SK-N-SH treated with all-trans-retinoic acid at 6 μM for 48 hours (cell line): Measurements from ENCODE around the gene MRPS18B.

ENCODE experiments used
- ARNTL ChIP-seq: fragments of 450-650 bp; formaldehyde crosslinking; IDR thresholded peaks from 2 replicates; pipeline ENCODE4 v1.5.0; 2020; ENCODE audit warnings: low read depth, mild to moderate bottlenecking, moderate library complexity, borderline replicate concordance
- BACH2 ChIP-seq: fragments of 250-450 bp; sonication (Bioruptor Pico); IDR thresholded peaks from 2 replicates; pipeline ENCODE4 v1.9.0; 2021; ENCODE audit warnings: mild to moderate bottlenecking, borderline replicate concordance
- CSDC2 ChIP-seq: fragments of 250-450 bp; sonication (Bioruptor Pico); IDR thresholded peaks from 2 replicates; pipeline ENCODE4 v1.5.0; 2020; ENCODE audit warnings: mild to moderate bottlenecking, moderate library complexity
- ESRRG ChIP-seq: fragments of 250-450 bp; sonication (Bioruptor Pico); IDR thresholded peaks from 2 replicates; pipeline ENCODE4 v1.6.1; 2021; ENCODE audit warnings: mild to moderate bottlenecking
- GLIS3 ChIP-seq: fragments of 250-450 bp; sonication (Bioruptor Pico); IDR thresholded peaks from 2 replicates; pipeline ENCODE4 v1.5.0; 2020; ENCODE audit warnings: mild to moderate bottlenecking, moderate library complexity
- RARB ChIP-seq: fragments of 250-450 bp; sonication (Bioruptor Pico); IDR thresholded peaks from 2 replicates; pipeline ENCODE4 v1.8.0; 2021; ENCODE audit warnings: mild to moderate bottlenecking, moderate library complexity
- SNAI2 ChIP-seq: fragments of 250-450 bp; sonication (Bioruptor Pico); IDR thresholded peaks from 2 replicates; pipeline ENCODE4 v1.5.0; 2020; ENCODE audit warnings: mild to moderate bottlenecking, moderate library complexity
- ZFP3 ChIP-seq: fragments of 250-450 bp; sonication (Bioruptor Pico); IDR thresholded peaks from 2 replicates; pipeline ENCODE4 v1.5.0; 2020; ENCODE audit warnings: mild to moderate bottlenecking, moderate library complexity
- ZFP30 ChIP-seq: fragments of 450-650 bp; formaldehyde crosslinking; IDR thresholded peaks from 2 replicates; pipeline ENCODE4 v1.5.0; 2022; ENCODE audit warnings: mild to moderate bottlenecking, moderate library complexity
- ZNF70 ChIP-seq: fragments of 450-650 bp; formaldehyde crosslinking; IDR thresholded peaks from 2 replicates; pipeline ENCODE4 v1.5.0; 2020; ENCODE audit warnings: mild to moderate bottlenecking, moderate library complexity
- ZNF8 ChIP-seq: fragments of 450-650 bp; formaldehyde crosslinking; IDR thresholded peaks from 2 replicates; pipeline ENCODE4 v1.5.0; 2020; ENCODE audit warnings: mild to moderate bottlenecking, moderate library complexity
- TF ChIP-seq, protein P1 (sequence below): fragments of 250-450 bp; sonication (Bioruptor Pico); IDR thresholded peaks from 2 replicates; pipeline ENCODE4 v1.8.0; 2020; ENCODE audit warnings: mild to moderate bottlenecking, moderate library complexity, borderline replicate concordance
- TF ChIP-seq, protein P2 (sequence below): fragments of 250-450 bp; sonication (Bioruptor Pico); IDR thresholded peaks from 2 replicates; pipeline ENCODE4 v1.8.0; 2021; ENCODE audit warnings: low read depth, mild to moderate bottlenecking, moderate library complexity, borderline replicate concordance
- TF ChIP-seq, protein P3 (sequence below): fragments of 250-450 bp; sonication (Bioruptor Pico); IDR thresholded peaks from 2 replicates; pipeline ENCODE4 v1.5.1; 2020; ENCODE audit warnings: low read depth, mild to moderate bottlenecking, moderate library complexity

DNA sequence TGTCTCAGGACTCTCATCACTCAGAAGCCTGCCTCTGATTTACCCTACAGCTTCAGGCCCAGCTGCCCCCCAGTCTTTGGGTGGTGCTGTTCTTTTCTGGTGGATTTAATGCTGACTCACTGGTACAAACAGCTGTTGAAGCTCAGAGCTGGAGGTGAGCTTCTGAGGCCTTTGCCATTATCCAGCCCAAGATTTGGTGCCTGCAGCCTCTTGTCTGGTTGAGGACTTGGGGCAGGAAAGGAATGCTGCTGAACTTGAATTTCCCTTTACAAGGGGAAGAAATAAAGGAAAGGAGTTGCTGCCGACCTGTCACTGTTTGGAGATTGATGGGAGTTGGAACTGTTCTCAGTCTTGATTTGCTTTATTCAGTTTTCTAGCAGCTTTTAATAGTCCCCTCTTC, 26.6 kb upstream of the MRPS18B start:
- TF ChIP-seq ARNTL (CRISPR knock-in tag) (no peak), BACH2 (no peak), CSDC2 (no peak), ESRRG (CRISPR knock-in tag) (no peak), ZNF70 (CRISPR knock-in tag) (no peak), ZFP3 (CRISPR knock-in tag) (no peak), RARB (no peak), GLIS3 (no peak), ZNF8 (no peak), ZFP30 (CRISPR knock-in tag) (no peak), SNAI2 (CRISPR knock-in tag) (no peak)
- TF ChIP-seq, protein P1, sequence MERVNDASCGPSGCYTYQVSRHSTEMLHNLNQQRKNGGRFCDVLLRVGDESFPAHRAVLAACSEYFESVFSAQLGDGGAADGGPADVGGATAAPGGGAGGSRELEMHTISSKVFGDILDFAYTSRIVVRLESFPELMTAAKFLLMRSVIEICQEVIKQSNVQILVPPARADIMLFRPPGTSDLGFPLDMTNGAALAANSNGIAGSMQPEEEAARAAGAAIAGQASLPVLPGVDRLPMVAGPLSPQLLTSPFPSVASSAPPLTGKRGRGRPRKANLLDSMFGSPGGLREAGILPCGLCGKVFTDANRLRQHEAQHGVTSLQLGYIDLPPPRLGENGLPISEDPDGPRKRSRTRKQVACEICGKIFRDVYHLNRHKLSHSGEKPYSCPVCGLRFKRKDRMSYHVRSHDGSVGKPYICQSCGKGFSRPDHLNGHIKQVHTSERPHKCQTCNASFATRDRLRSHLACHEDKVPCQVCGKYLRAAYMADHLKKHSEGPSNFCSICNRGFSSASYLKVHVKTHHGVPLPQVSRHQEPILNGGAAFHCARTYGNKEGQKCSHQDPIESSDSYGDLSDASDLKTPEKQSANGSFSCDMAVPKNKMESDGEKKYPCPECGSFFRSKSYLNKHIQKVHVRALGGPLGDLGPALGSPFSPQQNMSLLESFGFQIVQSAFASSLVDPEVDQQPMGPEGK = no peak
- TF ChIP-seq, protein P2, sequence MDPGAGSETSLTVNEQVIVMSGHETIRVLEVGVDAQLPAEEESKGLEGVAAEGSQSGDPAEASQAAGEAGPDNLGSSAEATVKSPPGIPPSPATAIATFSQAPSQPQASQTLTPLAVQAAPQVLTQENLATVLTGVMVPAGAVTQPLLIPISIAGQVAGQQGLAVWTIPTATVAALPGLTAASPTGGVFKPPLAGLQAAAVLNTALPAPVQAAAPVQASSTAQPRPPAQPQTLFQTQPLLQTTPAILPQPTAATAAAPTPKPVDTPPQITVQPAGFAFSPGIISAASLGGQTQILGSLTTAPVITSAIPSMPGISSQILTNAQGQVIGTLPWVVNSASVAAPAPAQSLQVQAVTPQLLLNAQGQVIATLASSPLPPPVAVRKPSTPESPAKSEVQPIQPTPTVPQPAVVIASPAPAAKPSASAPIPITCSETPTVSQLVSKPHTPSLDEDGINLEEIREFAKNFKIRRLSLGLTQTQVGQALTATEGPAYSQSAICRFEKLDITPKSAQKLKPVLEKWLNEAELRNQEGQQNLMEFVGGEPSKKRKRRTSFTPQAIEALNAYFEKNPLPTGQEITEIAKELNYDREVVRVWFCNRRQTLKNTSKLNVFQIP (CRISPR knock-in tag) = no peak
- TF ChIP-seq, protein P3, sequence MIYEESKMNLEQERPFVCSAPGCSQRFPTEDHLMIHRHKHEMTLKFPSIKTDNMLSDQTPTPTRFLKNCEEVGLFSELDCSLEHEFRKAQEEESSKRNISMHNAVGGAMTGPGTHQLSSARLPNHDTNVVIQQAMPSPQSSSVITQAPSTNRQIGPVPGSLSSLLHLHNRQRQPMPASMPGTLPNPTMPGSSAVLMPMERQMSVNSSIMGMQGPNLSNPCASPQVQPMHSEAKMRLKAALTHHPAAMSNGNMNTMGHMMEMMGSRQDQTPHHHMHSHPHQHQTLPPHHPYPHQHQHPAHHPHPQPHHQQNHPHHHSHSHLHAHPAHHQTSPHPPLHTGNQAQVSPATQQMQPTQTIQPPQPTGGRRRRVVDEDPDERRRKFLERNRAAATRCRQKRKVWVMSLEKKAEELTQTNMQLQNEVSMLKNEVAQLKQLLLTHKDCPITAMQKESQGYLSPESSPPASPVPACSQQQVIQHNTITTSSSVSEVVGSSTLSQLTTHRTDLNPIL = no peak
